Neural crest cell (in vitro differentiated cells): ENCODE data around the gene RAB11FIP3. TPM values are rescaled to one million over a fixed set of nuclear protein-coding genes. Genes with fewer than 3 reads are reported as not detected.

Experiments used
- DNase-seq: peaks from one replicate; pipeline ENCODE4 v3.0.0; 2021; ENCODE audit warnings: low read depth, mixed read lengths, low spot score
- H3K27ac Mint-ChIP-seq: one replicate; pipeline ENCODE4 v1.8.0; 2021; ENCODE audit warnings: mild to moderate bottlenecking, mixed read lengths; ENCODE audit not compliant: unreplicated experiment
- H3K27me3 Mint-ChIP-seq: 2 replicates; pipeline ENCODE4 v1.8.0; 2021; ENCODE audit warnings: low read depth, mild to moderate bottlenecking, mixed read lengths
- H3K36me3 Mint-ChIP-seq: 2 replicates; pipeline ENCODE4 v1.8.0; 2021; ENCODE audit warnings: low read depth, mild to moderate bottlenecking, mixed read lengths
- H3K4me1 Mint-ChIP-seq: 2 replicates; pipeline ENCODE4 v1.8.0; 2021; ENCODE audit warnings: mixed read lengths
- H3K4me3 Mint-ChIP-seq: one replicate; pipeline ENCODE4 v1.8.0; 2021; ENCODE audit warnings: mild to moderate bottlenecking, mixed read lengths
- H3K9me3 Mint-ChIP-seq: 2 replicates; pipeline ENCODE4 v1.8.0; 2021; ENCODE audit warnings: mixed read lengths
- CTCF ChIP-seq: fragments of 200-600 bp; sonication (generic); conservative IDR thresholded peaks from 2 replicates; pipeline ENCODE4 v1.5.0; 2021; ENCODE audit warnings: antibody characterized with exemption, mild to moderate bottlenecking
- total RNA-seq: library from RNA; stranded (reverse); gene quantifications from 2 replicates; pipeline ENCODE4 v1.2.1, GENCODE V29; 2021

Gene RAB11FIP3
- total RNA-seq, 1 donor from 2014 or later = 72.2 TPM

- TF ChIP-seq CTCF = no peak
- Mint-ChIP-seq H3K4me1 (peaks cover 7% of the 10 kb centered on the region), H3K4me3 (no peak overlapping the region), H3K27me3 (no peaks in the 10 kb centered on the region), H3K27ac (no peak overlapping the region), H3K36me3 (peaks cover 5% of the 10 kb centered on the region), H3K9me3 (no peaks in the 10 kb centered on the region)
- DNase-seq = no peak
These were observed 95.4 kb downstream of the RAB11FIP3 start for GRCh38 chr16:520847-521246.

- peaks cover 2% of the 10 kb centered on the region for H3K27me3 Mint-ChIP-seq
- no peak overlapping the region for H3K4me3 Mint-ChIP-seq
These were observed 96.1 kb downstream of the RAB11FIP3 start for GRCh38 chr16:521381-522210.

GRCh38 chr16:522320-523096 lies 97.1 kb downstream of the RAB11FIP3 start:
- Mint-ChIP-seq H3K36me3 (peaks cover 3% of the 10 kb centered on the region), H3K4me3 (peak overlapping the region; percentile 81), H3K27me3 (peaks cover 4% of the 10 kb centered on the region), H3K4me1 (peaks cover 14% of the 10 kb centered on the region), H3K27ac (no peak overlapping the region), H3K9me3 (no peaks in the 10 kb centered on the region)
- no peak for TF ChIP-seq CTCF
- DNase-seq = no peak

More at GRCh38 chr16:521381-522210, 96.1 kb downstream of the RAB11FIP3 start:
- Mint-ChIP-seq H3K36me3 (peaks cover 3% of the 10 kb centered on the region), H3K9me3 (no peaks in the 10 kb centered on the region), H3K27ac (no peak overlapping the region), H3K4me1 (peaks cover 12% of the 10 kb centered on the region)
- no peak for DNase-seq
- no peak for TF ChIP-seq CTCF

GRCh38 chr16:523097-523741 lies 97.8 kb downstream of the RAB11FIP3 start:
- peak overlapping the region; percentile 81 for H3K4me3 Mint-ChIP-seq
- H3K9me3 Mint-ChIP-seq = no peaks in the 10 kb centered on the region
- no peak overlapping the region for H3K27ac Mint-ChIP-seq
- peaks cover 14% of the 10 kb centered on the region for H3K4me1 Mint-ChIP-seq
- peaks cover 4% of the 10 kb centered on the region for H3K27me3 Mint-ChIP-seq
- peaks cover 3% of the 10 kb centered on the region for H3K36me3 Mint-ChIP-seq
- no peak for TF ChIP-seq CTCF
- DNase-seq = no peak

- H3K27ac Mint-ChIP-seq = peak overlapping the region; percentile 19
- no peak for DNase-seq
- H3K4me3 Mint-ChIP-seq = peak overlapping the region; percentile 94
- peaks cover 22% of the 10 kb centered on the region for H3K4me1 Mint-ChIP-seq
- peaks cover 4% of the 10 kb centered on the region for H3K27me3 Mint-ChIP-seq
- peaks cover 3% of the 10 kb centered on the region for H3K36me3 Mint-ChIP-seq
- TF ChIP-seq CTCF = no peak
- no peaks in the 10 kb centered on the region for H3K9me3 Mint-ChIP-seq
These were observed 99.0 kb downstream of the RAB11FIP3 start for GRCh38 chr16:524274-525040.
